Measurements from ENCODE around the gene ZNF487. TPM values are rescaled to one million over a fixed set of nuclear protein-coding genes. Genes with fewer than 3 reads are reported as not detected.
"Not testable (repeated sequence)": the region's sequence is repeated elsewhere in the genome, so short reads cannot be mapped to it uniquely, and the experiment has no call there.

Gene ZNF487
- total RNA-seq, 4 donors from 2014 or later: 7.3 to 23.7 (median 18.3) TPM

DNA sequence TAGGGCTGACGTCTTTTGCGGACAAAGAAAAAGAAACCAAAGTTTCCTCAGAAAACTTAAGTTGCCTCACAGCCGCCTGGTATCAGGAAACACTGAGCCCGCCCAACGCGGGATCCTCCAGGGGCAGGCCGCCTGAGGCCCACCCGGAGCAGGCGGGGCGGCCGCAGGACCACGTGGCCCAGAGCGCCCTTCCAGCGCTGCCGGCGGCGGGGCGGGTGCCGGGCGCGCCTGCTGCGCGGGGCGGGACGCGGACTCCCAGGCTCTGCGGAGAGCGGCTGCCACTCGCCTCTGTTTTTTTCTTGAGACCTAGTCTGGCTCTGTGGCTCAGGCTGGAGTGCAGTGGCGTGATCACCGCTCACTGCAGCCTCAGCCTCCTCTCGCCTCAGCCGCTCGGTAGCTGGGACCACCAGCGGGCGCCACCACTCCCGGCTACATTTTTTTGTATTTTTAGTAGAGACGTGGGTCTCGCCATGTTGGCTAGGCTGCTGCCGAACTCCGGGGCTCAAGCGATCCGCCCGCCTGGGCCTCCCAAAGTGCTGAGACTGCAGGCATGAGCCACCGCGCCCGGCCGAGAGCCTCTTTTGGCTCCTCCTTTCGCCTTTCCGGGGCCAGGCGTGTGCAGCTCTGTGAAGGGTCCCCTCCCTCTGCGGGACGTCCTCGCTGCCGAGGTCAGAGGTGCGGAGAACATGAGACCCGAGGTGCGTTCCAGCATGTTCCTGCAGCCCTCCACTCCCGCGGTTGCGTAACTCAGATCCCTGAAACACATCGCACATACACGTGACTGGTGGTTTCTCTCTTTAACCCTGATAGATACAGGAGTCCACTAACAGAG lies 16.3 kb upstream of the ZNF487 start:
- Histone ChIP-seq H3K36me3 (no peaks in the 10 kb centered on the region), H3K27me3 (no peaks in the 10 kb centered on the region), H3K4me3 (peak overlapping the region; percentile 53 to 70 (median 62)), H3K9me3 (no peaks in the 10 kb centered on the region), H3K27ac (peak overlapping the region; percentile 95 to 98 (median 98)), H3K4me1 (peaks cover 0 to 27% (median 7%) of the 10 kb centered on the region in 4 donors)
- TF ChIP-seq POLR2A (IDR thresholded peaks at IDR 0.05) (peak; percentile 46 to 76), EP300 (IDR thresholded peaks at IDR 0.05) (peak; percentile 83 to 95)
- TF ChIP-seq, protein P1, sequence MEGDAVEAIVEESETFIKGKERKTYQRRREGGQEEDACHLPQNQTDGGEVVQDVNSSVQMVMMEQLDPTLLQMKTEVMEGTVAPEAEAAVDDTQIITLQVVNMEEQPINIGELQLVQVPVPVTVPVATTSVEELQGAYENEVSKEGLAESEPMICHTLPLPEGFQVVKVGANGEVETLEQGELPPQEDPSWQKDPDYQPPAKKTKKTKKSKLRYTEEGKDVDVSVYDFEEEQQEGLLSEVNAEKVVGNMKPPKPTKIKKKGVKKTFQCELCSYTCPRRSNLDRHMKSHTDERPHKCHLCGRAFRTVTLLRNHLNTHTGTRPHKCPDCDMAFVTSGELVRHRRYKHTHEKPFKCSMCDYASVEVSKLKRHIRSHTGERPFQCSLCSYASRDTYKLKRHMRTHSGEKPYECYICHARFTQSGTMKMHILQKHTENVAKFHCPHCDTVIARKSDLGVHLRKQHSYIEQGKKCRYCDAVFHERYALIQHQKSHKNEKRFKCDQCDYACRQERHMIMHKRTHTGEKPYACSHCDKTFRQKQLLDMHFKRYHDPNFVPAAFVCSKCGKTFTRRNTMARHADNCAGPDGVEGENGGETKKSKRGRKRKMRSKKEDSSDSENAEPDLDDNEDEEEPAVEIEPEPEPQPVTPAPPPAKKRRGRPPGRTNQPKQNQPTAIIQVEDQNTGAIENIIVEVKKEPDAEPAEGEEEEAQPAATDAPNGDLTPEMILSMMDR (IDR thresholded peaks at IDR 0.05): peak in 3 of 5 experiments; percentile 11 to 36 (median 34)
- DNase-seq (ENCODE audit: low spot score in 2 of 2): peak; percentile 82 to 93
- WGBS, 2 donors: 0 to 1% methylated on average over 31 to 44 of the region's 63 CpGs

DNA sequence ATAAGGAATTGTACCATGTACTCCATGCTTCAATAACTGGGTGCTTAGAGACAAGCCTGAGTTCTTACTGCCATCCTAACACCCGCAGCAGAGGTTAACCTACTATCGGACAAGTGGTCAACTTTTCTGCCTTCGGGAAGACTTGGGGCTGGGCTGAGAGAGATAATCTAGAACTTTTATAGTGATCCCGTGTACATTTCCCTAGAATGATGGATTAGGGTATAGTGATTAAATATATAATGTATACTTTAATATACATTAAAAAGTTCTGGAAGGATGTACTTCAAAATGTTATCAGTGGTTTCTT lies 15.8 kb upstream of the ZNF487 start:
- WGBS, 2 donors: 16 to 21% methylated on average over 4 of the region's 4 CpGs
- no peaks in the 10 kb centered on the region for H3K9me3 ChIP-seq
- TF ChIP-seq POLR2A (IDR thresholded peaks at IDR 0.05): no peak
- no peak for TF ChIP-seq EP300 (IDR thresholded peaks at IDR 0.05)
- TF ChIP-seq, protein P1 (IDR thresholded peaks at IDR 0.05): no peak

DNA sequence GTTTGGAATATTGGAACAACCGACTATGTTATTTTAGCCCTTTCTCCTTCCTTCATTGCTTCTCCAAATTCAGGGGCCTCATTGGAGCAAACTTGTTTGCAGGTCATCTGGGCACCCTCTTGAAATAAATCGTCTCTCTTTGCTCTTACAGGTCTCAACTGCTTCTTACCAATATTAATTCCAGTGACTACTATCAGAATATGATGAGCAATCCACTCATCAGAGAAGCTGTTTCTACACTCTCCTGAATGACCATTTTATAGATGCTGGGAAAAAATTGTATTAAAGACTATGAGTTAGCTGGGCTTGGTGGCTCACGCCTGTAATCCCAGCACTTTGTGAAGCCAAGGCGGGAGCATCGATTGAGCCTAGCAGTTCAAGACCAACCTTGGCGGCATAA lies 15.4 kb upstream of the ZNF487 start:
- TF ChIP-seq POLR2A (IDR thresholded peaks at IDR 0.05): no peak
- TF ChIP-seq EP300 (IDR thresholded peaks at IDR 0.05): no peak
- TF ChIP-seq, protein P1 (IDR thresholded peaks at IDR 0.05): no peak
- H3K9me3 ChIP-seq: no peaks in the 10 kb centered on the region
- no peaks in the 10 kb centered on the region for H3K36me3 ChIP-seq
- no peaks in the 10 kb centered on the region for H3K27me3 ChIP-seq
- peak overlapping the region in 2 of 4 donors; percentile 53 to 70 for H3K4me3 ChIP-seq
- H3K4me1 ChIP-seq: peaks cover 0 to 27% (median 7%) of the 10 kb centered on the region in 4 donors
- WGBS, 2 donors: 77 to 78% methylated on average over 6 of the region's 6 CpGs
- no peak for DNase-seq (ENCODE audit: low spot score in 2 of 2)
- H3K27ac ChIP-seq: peak overlapping the region; percentile 95 to 98 (median 98)

More for the DNA sequence above, 15.8 kb upstream of the ZNF487 start:
- Histone ChIP-seq H3K27ac (peak overlapping the region; percentile 95 to 98 (median 98)), H3K27me3 (no peaks in the 10 kb centered on the region), H3K36me3 (no peaks in the 10 kb centered on the region), H3K4me3 (peak overlapping the region; percentile 53 to 70 (median 62)), H3K4me1 (peaks cover 0 to 27% (median 7%) of the 10 kb centered on the region in 4 donors)
- DNase-seq (ENCODE audit: low spot score in 2 of 2): no peak

DNA sequence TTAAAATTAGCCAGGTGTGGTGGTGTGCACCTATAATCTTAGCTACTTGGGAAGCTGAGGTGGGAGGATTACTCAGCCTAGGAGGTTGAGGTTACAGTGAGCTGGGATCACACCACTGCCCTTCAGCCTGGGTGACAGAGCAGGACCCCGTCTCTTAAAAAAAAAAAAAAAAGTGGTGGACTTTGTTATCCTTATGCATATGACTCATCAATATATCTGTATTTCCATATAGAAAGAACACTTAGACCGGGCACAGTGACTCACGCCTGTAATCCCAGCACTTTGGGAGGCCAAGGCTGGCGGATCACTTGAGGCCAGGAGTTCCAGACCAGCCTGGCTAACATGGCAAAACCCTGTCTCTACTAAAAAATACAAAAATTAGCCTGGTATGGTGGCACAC lies 15.0 kb upstream of the ZNF487 start:
- not testable (repeated sequence) for H3K36me3 ChIP-seq; DNase-seq (ENCODE audit: low spot score in 2 of 2); H3K4me3 ChIP-seq; H3K9me3 ChIP-seq; H3K27me3 ChIP-seq
- Histone ChIP-seq H3K27ac (peak overlapping the region in 3 of 4 donors; percentile 95 to 98 (median 97)), H3K4me1 (peaks cover 0 to 27% (median 7%) of the 10 kb centered on the region in 4 donors)
- 92% methylated on average over 4 of the region's 4 CpGs for WGBS, 2 donors

DNA sequence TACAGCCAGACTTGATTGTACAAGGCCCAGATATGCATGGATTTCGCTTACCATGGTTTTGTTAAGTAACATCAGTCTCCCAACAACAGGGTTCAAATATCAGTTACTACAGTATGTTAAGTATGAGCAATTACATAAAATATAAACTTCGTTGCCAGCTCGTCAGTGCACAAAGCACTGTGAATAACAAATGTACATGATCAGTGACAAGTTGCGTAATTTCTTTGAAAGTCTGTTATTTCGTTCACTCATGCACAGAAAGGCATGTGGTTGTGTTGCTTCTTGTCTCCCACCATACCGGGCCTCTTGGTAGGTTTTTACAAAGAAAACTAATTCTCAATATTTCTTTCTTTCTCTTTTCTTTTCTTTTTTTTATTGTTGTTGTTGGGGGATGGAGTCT lies 12.5 kb upstream of the ZNF487 start:
- no peak for DNase-seq (ENCODE audit: low spot score in 2 of 2)
- H3K4me1 ChIP-seq: peaks cover 0 to 20% (median 7%) of the 10 kb centered on the region in 4 donors
- no peaks in the 10 kb centered on the region for H3K36me3 ChIP-seq
- no peaks in the 10 kb centered on the region for H3K9me3 ChIP-seq
- peak overlapping the region in 1 of 4 donors; percentile 75 for H3K27ac ChIP-seq
- H3K4me3 ChIP-seq: no peak overlapping the region
- 82 to 88% methylated on average over 6 of the region's 6 CpGs for WGBS, 2 donors
- H3K27me3 ChIP-seq: no peaks in the 10 kb centered on the region
- TF ChIP-seq, protein P1 (IDR thresholded peaks at IDR 0.05): no peak
- TF ChIP-seq EP300 (IDR thresholded peaks at IDR 0.05) (no peak), POLR2A (IDR thresholded peaks at IDR 0.05) (no peak)

DNA sequence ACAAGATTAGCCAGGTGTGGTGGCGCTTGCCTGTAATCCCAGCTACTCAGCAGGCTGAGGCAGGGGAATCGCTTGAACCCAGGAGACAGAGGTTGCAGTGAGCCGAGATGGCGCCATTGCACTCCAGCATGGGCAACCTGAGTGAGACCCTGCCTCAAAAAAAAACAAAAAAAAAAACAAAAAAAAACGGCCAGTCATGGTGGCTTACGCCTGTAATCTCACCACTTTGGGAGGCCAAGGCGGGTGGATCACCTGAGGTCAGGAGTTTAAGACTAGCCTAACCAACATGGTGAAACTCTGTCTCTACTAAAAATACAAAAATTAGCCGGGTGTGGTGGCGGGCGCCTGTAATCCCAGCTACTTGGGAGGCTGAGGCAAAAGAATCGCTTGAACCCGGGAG lies 10.4 kb upstream of the ZNF487 start:
- not testable (repeated sequence) for H3K27me3 ChIP-seq; H3K4me3 ChIP-seq; H3K36me3 ChIP-seq; DNase-seq (ENCODE audit: low spot score in 2 of 2); H3K9me3 ChIP-seq; H3K27ac ChIP-seq; H3K4me1 ChIP-seq
- WGBS, 2 donors: 93 to 97% methylated on average over 12 of the region's 12 CpGs
